Activated naive CD4-positive, alpha-beta T cell treated with anti-CD3 and anti-CD28 coated beads, Interleukin-2, amount 50 U/mL, for 72 hours (primary cell): ENCODE data around the gene HAUS2. TPM values are rescaled to one million over a fixed set of nuclear protein-coding genes. Genes with fewer than 3 reads are reported as not detected.
"Not testable (repeated sequence)": the region's sequence is repeated elsewhere in the genome, so short reads cannot be mapped to it uniquely, and the experiment has no call there.

Experiments used
- ATAC-seq, 2 donors: fragments of 150-1000 bp; cut with Tn5 transposase; 2 replicates each; pipeline ENCODE4 v1.10.0; 2021; ENCODE audit warnings: mild to moderate bottlenecking in 2 of 2, moderate library complexity in 2 of 2
- DNase-seq, 2 donors: peaks; one replicate each; pipeline ENCODE4 v3.0.0; 2021 to 2022; ENCODE audit warnings: low spot score in 2 of 2
- H3K27ac Mint-ChIP-seq, 2 donors: one replicate each; pipeline ENCODE4 v1.8.0; 2022; ENCODE audit warnings: mild to moderate bottlenecking in 2 of 2, mixed read lengths in 2 of 2
- H3K36me3 Mint-ChIP-seq, 2 donors: one replicate each; pipeline ENCODE4 v1.8.0; 2022; ENCODE audit warnings: mixed read lengths in 2 of 2
- H3K9me3 Mint-ChIP-seq, 2 donors: one replicate each; pipeline ENCODE4 v1.8.0; 2022; ENCODE audit warnings: mixed read lengths in 2 of 2
- total RNA-seq, 2 donors: library from RNA; stranded (reverse); gene quantifications; one replicate each; pipeline ENCODE4 v1.2.3, GENCODE V29; 2022

HAUS2 gene
- total RNA-seq, 2 donors from 2014 or later, result 37.2 to 87.9 TPM

- Mint-ChIP-seq H3K36me3 (peaks cover 7 to 14% of the 10 kb centered on the region in 2 donors), H3K9me3 (no peaks in the 10 kb centered on the region), H3K27ac (no peak overlapping the region)
- no peak for DNase-seq
- no peak for ATAC-seq
These were observed 4.9 kb downstream of the HAUS2 start for GRCh38 chr15:42553554-42553953.

GRCh38 chr15:42556550-42557207, 8.0 kb downstream of the HAUS2 start:
- ATAC-seq, H3K9me3 Mint-ChIP-seq: not testable (repeated sequence)

GRCh38 chr15:42558739-42559138, 10.1 kb downstream of the HAUS2 start:
- no peak for ATAC-seq

More at GRCh38 chr15:42556550-42557207, 8.0 kb downstream of the HAUS2 start:
- not testable (repeated sequence) for DNase-seq, H3K27ac Mint-ChIP-seq, H3K36me3 Mint-ChIP-seq

GRCh38 chr15:42575188-42576039, 26.8 kb downstream of the HAUS2 start, which contains the start of gene STARD9:
TSS of gene STARD9 (plus strand) at chr15:42575606. CDS start at chr15:42575716, 110 bp downstream.
- peak; percentile 90 to 94 for ATAC-seq
- H3K27ac Mint-ChIP-seq, result peak within 1 kb of the TSS; percentile 76 to 90
- DNase-seq, result peak; percentile 96
- H3K36me3 Mint-ChIP-seq, result peaks cover 0 to 11% of the 10 kb centered on the region in 2 donors
- no peaks in the 10 kb centered on the region for H3K9me3 Mint-ChIP-seq

More at GRCh38 chr15:42558739-42559138, 10.1 kb downstream of the HAUS2 start:
- Mint-ChIP-seq H3K36me3 (peaks cover 0 to 6% of the 10 kb centered on the region in 2 donors), H3K27ac (no peak overlapping the region), H3K9me3 (no peaks in the 10 kb centered on the region)
- DNase-seq, result no peak

GRCh38 chr15:42576040-42576594, 27.5 kb downstream of the HAUS2 start:
- DNase-seq (no peak), ATAC-seq (no peak)
- peaks cover 0 to 11% of the 10 kb centered on the region in 2 donors for H3K36me3 Mint-ChIP-seq
- H3K27ac Mint-ChIP-seq, result peak overlapping the region; percentile 76 to 90
- H3K9me3 Mint-ChIP-seq, result no peaks in the 10 kb centered on the region

- no peak for ATAC-seq
- Mint-ChIP-seq H3K9me3 (no peaks in the 10 kb centered on the region), H3K27ac (no peak overlapping the region), H3K36me3 (peaks cover 0 to 11% of the 10 kb centered on the region in 2 donors)
- DNase-seq, result no peak
These were observed 28.1 kb downstream of the HAUS2 start for GRCh38 chr15:42576776-42577175.

GRCh38 chr15:42577514-42578031, 28.9 kb downstream of the HAUS2 start:
- ATAC-seq (no peak), DNase-seq (no peak)
- no peak overlapping the region for H3K27ac Mint-ChIP-seq
- H3K36me3 Mint-ChIP-seq, result peaks cover 0 to 11% of the 10 kb centered on the region in 2 donors
- no peaks in the 10 kb centered on the region for H3K9me3 Mint-ChIP-seq

GRCh38 chr15:42578984-42579537, 30.4 kb downstream of the HAUS2 start:
- H3K9me3 Mint-ChIP-seq, result no peaks in the 10 kb centered on the region
- ATAC-seq, result no peak
- H3K36me3 Mint-ChIP-seq, result peaks cover 0 to 11% of the 10 kb centered on the region in 2 donors
- H3K27ac Mint-ChIP-seq, result no peak overlapping the region
- DNase-seq, result no peak

GRCh38 chr15:42581272-42581730, 32.7 kb downstream of the HAUS2 start:
- H3K9me3 Mint-ChIP-seq, result no peaks in the 10 kb centered on the region
- H3K27ac Mint-ChIP-seq, result peak overlapping the region; percentile 58 to 70
- ATAC-seq (peak; percentile 98), DNase-seq (peak; percentile 77 to 79)
- peaks cover 0 to 3% of the 10 kb centered on the region in 2 donors for H3K36me3 Mint-ChIP-seq

- DNase-seq, result no peak
These were observed 34.1 kb downstream of the HAUS2 start for GRCh38 chr15:42582569-42583375.

GRCh38 chr15:42584031-42584765, 35.6 kb downstream of the HAUS2 start:
- H3K36me3 Mint-ChIP-seq, result no peaks in the 10 kb centered on the region
- ATAC-seq (no peak), DNase-seq (no peak)
- no peaks in the 10 kb centered on the region for H3K9me3 Mint-ChIP-seq
- no peak overlapping the region for H3K27ac Mint-ChIP-seq

More at GRCh38 chr15:42582569-42583375, 34.1 kb downstream of the HAUS2 start:
- H3K27ac Mint-ChIP-seq, result no peak overlapping the region
- no peak for ATAC-seq
- no peaks in the 10 kb centered on the region for H3K36me3 Mint-ChIP-seq
- H3K9me3 Mint-ChIP-seq, result no peaks in the 10 kb centered on the region

- no peak for ATAC-seq
- Mint-ChIP-seq H3K9me3 (no peaks in the 10 kb centered on the region), H3K27ac (peak overlapping the region in 1 of 2 donors; percentile 5), H3K36me3 (no peaks in the 10 kb centered on the region)
- DNase-seq, result no peak
These were observed 42.1 kb downstream of the HAUS2 start for GRCh38 chr15:42590619-42591237.

GRCh38 chr15:42591238-42591934, 42.7 kb downstream of the HAUS2 start:
- Mint-ChIP-seq H3K9me3 (no peaks in the 10 kb centered on the region), H3K27ac (no peak overlapping the region), H3K36me3 (no peaks in the 10 kb centered on the region)
- DNase-seq (no peak), ATAC-seq (no peak)

GRCh38 chr15:42592716-42593115, 44.1 kb downstream of the HAUS2 start:
- Mint-ChIP-seq H3K36me3 (no peaks in the 10 kb centered on the region), H3K27ac (no peak overlapping the region)

More at GRCh38 chr15:42592716-42593115, 44.1 kb downstream of the HAUS2 start:
- ATAC-seq (no peak), DNase-seq (no peak)
- H3K9me3 Mint-ChIP-seq, result no peaks in the 10 kb centered on the region
